Colonic mucosa (tissue), 4 donors: Measurements from ENCODE around the gene NCOA3. TPM values are rescaled to one million over a fixed set of nuclear protein-coding genes. Genes with fewer than 3 reads are reported as not detected.

Experiments
- DNase-seq: peaks from one replicate; pipeline ENCODE4 v3.0.0-alpha.2; 2020
- H3K27ac ChIP-seq: fragments of 200-600 bp; one replicate; pipeline ENCODE4 v1.8.0; 2021
- H3K27me3 ChIP-seq: fragments of 200-600 bp; one replicate; pipeline ENCODE4 v1.8.0; 2021
- H3K36me3 ChIP-seq: fragments of 200-600 bp; one replicate; pipeline ENCODE4 v1.8.0; 2021
- H3K4me1 ChIP-seq: fragments of 200-600 bp; one replicate; pipeline ENCODE4 v1.8.0; 2021; ENCODE audit warnings: mild to moderate bottlenecking
- H3K4me3 ChIP-seq: fragments of 200-600 bp; one replicate; pipeline ENCODE4 v1.8.0; 2021
- H3K9ac ChIP-seq, 2 donors: one replicate each; pipeline ENCODE4 v1.7.0; 2013; ENCODE audit warnings: control low read depth in 2 of 2, low read depth in 2 of 2, low read length in 2 of 2
- H3K9me3 ChIP-seq: fragments of 200-600 bp; one replicate; pipeline ENCODE4 v1.8.0; 2021
- CTCF ChIP-seq: fragments of 200-600 bp; IDR thresholded peaks from one replicate; pipeline ENCODE4 v1.8.0; 2022; ENCODE audit warnings: antibody characterized with exemption, mild to moderate bottlenecking
- intact Hi-C: fragments of 100-400 bp; cut with DNase I; formaldehyde crosslinking; loops from one replicate; pipeline ENCODE4 v1.14.1; 2022
- total RNA-seq, 2 donors: library from RNA; stranded (reverse); fragmentation: NEBNext Ultra II Directional in 1 of 2; extraction: Animal tissue kit (Norgen Biotek cat#: 25700) in 1 of 2; gene quantifications; one replicate each; pipeline ENCODE4 v1.2.1, GENCODE V29; 2021
- donor health status: healthy.
- donor health status: DM: no; HTN: no; CAD: no.
- donor health status: DM: no; HTN: no; CAD: no.

The NCOA3 gene
- total RNA-seq, 2 donors from 2014 or later = 17.1 to 24.2 TPM

- intact Hi-C loops = no loop called here
- no peak overlapping the region for H3K4me3 ChIP-seq
- peaks cover 5% of the 10 kb centered on the region for H3K9me3 ChIP-seq
- no peak overlapping the region for H3K9ac ChIP-seq
- DNase-seq = peak; percentile 57
- H3K36me3 ChIP-seq = no peaks in the 10 kb centered on the region
- TF ChIP-seq CTCF = no peak
- peak overlapping the region; percentile 23 for H3K27ac ChIP-seq
- no peaks in the 10 kb centered on the region for H3K27me3 ChIP-seq
- peaks cover 11% of the 10 kb centered on the region for H3K4me1 ChIP-seq
These were observed 66.3 kb downstream of the NCOA3 start for GRCh38 chr20:47568019-47568418.

- H3K27me3 ChIP-seq = no peaks in the 10 kb centered on the region
- no peak overlapping the region for H3K9ac ChIP-seq
- intact Hi-C loops = no loop called here
- no peak for TF ChIP-seq CTCF
- peaks cover 11% of the 10 kb centered on the region for H3K4me1 ChIP-seq
- H3K36me3 ChIP-seq = no peaks in the 10 kb centered on the region
- DNase-seq = peak; percentile 22
- H3K27ac ChIP-seq = peak overlapping the region; percentile 23
- peaks cover 5% of the 10 kb centered on the region for H3K9me3 ChIP-seq
- no peak overlapping the region for H3K4me3 ChIP-seq
These were observed 67.2 kb downstream of the NCOA3 start for GRCh38 chr20:47568837-47569410.

- Histone ChIP-seq H3K27ac (no peak overlapping the region), H3K36me3 (no peaks in the 10 kb centered on the region), H3K4me3 (no peak overlapping the region), H3K9me3 (peaks cover 5% of the 10 kb centered on the region), H3K9ac (no peak overlapping the region), H3K4me1 (peaks cover 21% of the 10 kb centered on the region), H3K27me3 (no peaks in the 10 kb centered on the region)
- intact Hi-C loops = loop anchor here (10.0 kb wide), 1 partner anchor 67 kb away; the partner anchor contains the start of gene NCOA3
- no peak for TF ChIP-seq CTCF
- DNase-seq = no peak
These were observed 69.7 kb downstream of the NCOA3 start for GRCh38 chr20:47571426-47571825.

- Histone ChIP-seq H3K4me3 (no peak overlapping the region), H3K9me3 (peaks cover 5% of the 10 kb centered on the region), H3K27ac (no peak overlapping the region), H3K36me3 (no peaks in the 10 kb centered on the region), H3K4me1 (peaks cover 21% of the 10 kb centered on the region), H3K27me3 (no peaks in the 10 kb centered on the region), H3K9ac (no peak overlapping the region)
- TF ChIP-seq CTCF = no peak
- no peak for DNase-seq
- intact Hi-C loops = loop anchor here (10.0 kb wide), 1 partner anchor 67 kb away; the partner anchor contains the start of gene NCOA3
These were observed 70.5 kb downstream of the NCOA3 start for GRCh38 chr20:47572105-47572729.

- TF ChIP-seq CTCF = no peak
- DNase-seq = no peak
- intact Hi-C loops = loop anchor here (10.0 kb wide), 1 partner anchor 69 kb away; the partner anchor contains the start of gene NCOA3
- Histone ChIP-seq H3K4me3 (no peak overlapping the region), H3K27ac (no peak overlapping the region), H3K36me3 (no peaks in the 10 kb centered on the region), H3K9ac (no peak overlapping the region), H3K9me3 (peaks cover 5% of the 10 kb centered on the region), H3K4me1 (peaks cover 11% of the 10 kb centered on the region), H3K27me3 (no peaks in the 10 kb centered on the region)
These were observed 71.9 kb downstream of the NCOA3 start for GRCh38 chr20:47573559-47573958.
